ENCODE data around the gene NUTF2. TPM values are rescaled to one million over a fixed set of nuclear protein-coding genes. Genes with fewer than 3 reads are reported as not detected.

The NUTF2 gene
- total RNA-seq, 1 donor from 2014 or later, result 177 TPM

DNA sequence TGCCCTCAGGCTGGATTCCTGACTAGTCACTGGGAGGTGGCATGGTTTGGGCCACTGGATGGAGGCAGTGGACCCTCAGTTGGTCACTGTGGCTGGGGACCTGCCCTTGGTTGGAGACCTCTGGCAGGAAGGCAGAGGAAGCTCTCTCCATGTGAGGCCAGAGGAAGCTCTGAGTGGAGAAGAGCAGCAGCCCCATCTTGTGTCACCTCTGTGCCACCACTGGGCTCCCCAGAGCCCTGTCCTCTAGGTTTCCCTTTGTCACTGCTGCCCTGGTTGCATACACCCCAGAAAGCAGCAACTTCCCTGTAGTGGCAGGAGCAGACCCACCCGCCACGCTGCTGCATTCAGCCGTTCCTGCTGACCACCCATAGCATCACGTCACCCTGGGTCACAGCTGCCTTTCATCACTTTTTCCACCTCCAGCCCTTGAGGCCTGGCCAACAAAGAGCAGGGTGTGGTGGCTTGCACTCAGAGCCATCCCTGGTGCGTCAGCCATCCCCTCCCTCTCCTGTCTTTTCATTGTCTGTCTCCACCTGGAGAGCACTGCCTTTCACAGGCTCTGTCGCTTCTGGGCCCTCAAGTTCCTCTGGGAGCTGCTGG, 73.0 kb downstream of the NUTF2 start:
- peak overlapping the region; percentile 71 for H3K27ac Mint-ChIP-seq
- no peaks in the 10 kb centered on the region for H3K9me3 Mint-ChIP-seq (ENCODE audit: low read depth)
- no peak for DNase-seq (ENCODE audit: low spot score, unreplicated experiment)
- H3K36me3 Mint-ChIP-seq (ENCODE audit: insufficient read depth), result peaks cover 3% of the 10 kb centered on the region
- peaks cover 3% of the 10 kb centered on the region for H3K4me1 Mint-ChIP-seq (ENCODE audit: low read depth)
- H3K4me3 Mint-ChIP-seq (ENCODE audit: low read depth), result no peak overlapping the region
- TF ChIP-seq, protein P1, sequence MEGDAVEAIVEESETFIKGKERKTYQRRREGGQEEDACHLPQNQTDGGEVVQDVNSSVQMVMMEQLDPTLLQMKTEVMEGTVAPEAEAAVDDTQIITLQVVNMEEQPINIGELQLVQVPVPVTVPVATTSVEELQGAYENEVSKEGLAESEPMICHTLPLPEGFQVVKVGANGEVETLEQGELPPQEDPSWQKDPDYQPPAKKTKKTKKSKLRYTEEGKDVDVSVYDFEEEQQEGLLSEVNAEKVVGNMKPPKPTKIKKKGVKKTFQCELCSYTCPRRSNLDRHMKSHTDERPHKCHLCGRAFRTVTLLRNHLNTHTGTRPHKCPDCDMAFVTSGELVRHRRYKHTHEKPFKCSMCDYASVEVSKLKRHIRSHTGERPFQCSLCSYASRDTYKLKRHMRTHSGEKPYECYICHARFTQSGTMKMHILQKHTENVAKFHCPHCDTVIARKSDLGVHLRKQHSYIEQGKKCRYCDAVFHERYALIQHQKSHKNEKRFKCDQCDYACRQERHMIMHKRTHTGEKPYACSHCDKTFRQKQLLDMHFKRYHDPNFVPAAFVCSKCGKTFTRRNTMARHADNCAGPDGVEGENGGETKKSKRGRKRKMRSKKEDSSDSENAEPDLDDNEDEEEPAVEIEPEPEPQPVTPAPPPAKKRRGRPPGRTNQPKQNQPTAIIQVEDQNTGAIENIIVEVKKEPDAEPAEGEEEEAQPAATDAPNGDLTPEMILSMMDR (IDR thresholded peaks at IDR 0.05; ENCODE audit: unreplicated experiment), result no peak
- H3K27me3 Mint-ChIP-seq, result no peaks in the 10 kb centered on the region

Other genes with a start within 250 kb of the NUTF2 start
- gene CARMIL2, start 201.8 kb upstream of the NUTF2 start, total RNA-seq, result 11.8 and 14.2 TPM in 2 replicates
- 32.7 and 34.7 TPM in 2 replicates for gene ACD, start 186.7 kb upstream of the NUTF2 start, total RNA-seq
- gene PARD6A, start 186.0 kb upstream of the NUTF2 start, total RNA-seq, result 5.6 and 6.4 TPM in 2 replicates
- 25.1 and 26.1 TPM in 2 replicates for gene ENKD1, start 180.2 kb upstream of the NUTF2 start, total RNA-seq
- 2.5 and 2.6 TPM in 2 replicates for gene C16orf86, start 180.1 kb upstream of the NUTF2 start, total RNA-seq
- gene GFOD2, start 127.6 kb upstream of the NUTF2 start, total RNA-seq, result 38.8 and 40.7 TPM in 2 replicates
- 33.5 and 34.1 TPM in 2 replicates for gene RANBP10, start 40.4 kb upstream of the NUTF2 start, total RNA-seq
- gene TSNAXIP1, start 40.0 kb upstream of the NUTF2 start, total RNA-seq, result 12.3 and 14.5 TPM in 2 replicates
- 28.6 and 32.0 TPM in 2 replicates for gene THAP11, start 4.6 kb upstream of the NUTF2 start, total RNA-seq
- gene CENPT, start 760 bp downstream of the NUTF2 start, total RNA-seq, result 76.2 and 80.6 TPM in 2 replicates
- 96.8 and 110 TPM in 2 replicates for gene EDC4, start 26.1 kb downstream of the NUTF2 start, total RNA-seq
- not detected in 2 replicates for gene NRN1L, start 38.0 kb downstream of the NUTF2 start, total RNA-seq
- gene PSKH1, start 46.3 kb downstream of the NUTF2 start, total RNA-seq, result 42.8 and 45.0 TPM in 2 replicates
- gene CTRL, start 84.9 kb downstream of the NUTF2 start, total RNA-seq, result 0.57 and 2.2 TPM in 2 replicates
- gene PSMB10, start 89.9 kb downstream of the NUTF2 start, total RNA-seq, result 9.8 and 10.6 TPM in 2 replicates
- 31.9 and 32.1 TPM in 2 replicates for gene LCAT, start 97.2 kb downstream of the NUTF2 start, total RNA-seq
- 74.3 and 75.6 TPM in 2 replicates for gene SLC12A4, start 121.7 kb downstream of the NUTF2 start, total RNA-seq
- gene DPEP3, start 133.6 kb downstream of the NUTF2 start, total RNA-seq, result not detected in 2 replicates
- not detected in 2 replicates for gene DPEP2, start 152.6 kb downstream of the NUTF2 start, total RNA-seq
- gene DPEP2NB, start 169.0 kb downstream of the NUTF2 start, total RNA-seq, result not detected in 2 replicates
- gene DDX28, start 176.3 kb downstream of the NUTF2 start, total RNA-seq, result 9.5 and 10.4 TPM in 2 replicates
- gene DUS2, start 176.4 kb downstream of the NUTF2 start, total RNA-seq, result 18.8 and 21.2 TPM in 2 replicates
- 48.7 and 51.8 TPM in 2 replicates for gene NFATC3, start 238.4 kb downstream of the NUTF2 start, total RNA-seq